Stimulated activated CD4-positive, alpha-beta T cell treated with anti-CD3 and anti-CD28 coated beads, Interleukin-4, amount 100 ng/mL, for 1 hour (primary cell): ENCODE results near the gene THBS3.

ENCODE experiments used
- DNase-seq: peaks from one replicate; pipeline ENCODE4 v3.0.0-alpha.2; 2020

Gene THBS3

DNA sequence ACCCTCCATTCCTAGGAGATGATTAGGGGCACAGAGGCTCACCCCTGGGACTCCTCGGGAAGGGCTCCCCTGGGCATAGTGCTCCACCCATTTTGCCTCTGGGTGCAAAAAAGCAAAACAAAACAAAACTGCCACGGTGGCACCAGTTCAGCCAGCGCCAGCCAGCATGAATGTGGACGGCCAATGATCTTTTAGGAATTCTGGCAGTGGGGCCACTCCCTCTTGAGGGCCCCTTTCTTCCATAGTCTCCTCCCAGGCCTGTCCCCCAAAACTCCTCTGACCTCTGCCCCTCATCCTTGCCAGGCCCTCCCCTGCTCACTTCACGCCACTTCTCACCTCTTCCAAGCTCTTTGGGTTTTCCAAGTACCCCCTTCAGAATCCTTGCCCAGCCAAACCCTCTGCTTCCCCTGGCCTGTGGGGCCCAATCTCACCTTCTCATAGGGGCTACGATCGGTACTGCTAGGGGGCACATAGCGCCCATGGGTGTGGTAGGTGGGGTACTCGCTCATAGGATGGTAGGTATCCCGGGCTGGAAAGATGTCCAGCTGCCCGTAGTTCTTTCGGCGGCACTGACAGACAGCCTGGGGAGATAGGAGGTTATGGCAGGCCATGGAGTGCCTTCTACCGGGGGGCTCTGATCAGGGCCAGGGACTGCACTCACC is 20.8 kb downstream of the THBS3 start:
- no peak for DNase-seq

DNA sequence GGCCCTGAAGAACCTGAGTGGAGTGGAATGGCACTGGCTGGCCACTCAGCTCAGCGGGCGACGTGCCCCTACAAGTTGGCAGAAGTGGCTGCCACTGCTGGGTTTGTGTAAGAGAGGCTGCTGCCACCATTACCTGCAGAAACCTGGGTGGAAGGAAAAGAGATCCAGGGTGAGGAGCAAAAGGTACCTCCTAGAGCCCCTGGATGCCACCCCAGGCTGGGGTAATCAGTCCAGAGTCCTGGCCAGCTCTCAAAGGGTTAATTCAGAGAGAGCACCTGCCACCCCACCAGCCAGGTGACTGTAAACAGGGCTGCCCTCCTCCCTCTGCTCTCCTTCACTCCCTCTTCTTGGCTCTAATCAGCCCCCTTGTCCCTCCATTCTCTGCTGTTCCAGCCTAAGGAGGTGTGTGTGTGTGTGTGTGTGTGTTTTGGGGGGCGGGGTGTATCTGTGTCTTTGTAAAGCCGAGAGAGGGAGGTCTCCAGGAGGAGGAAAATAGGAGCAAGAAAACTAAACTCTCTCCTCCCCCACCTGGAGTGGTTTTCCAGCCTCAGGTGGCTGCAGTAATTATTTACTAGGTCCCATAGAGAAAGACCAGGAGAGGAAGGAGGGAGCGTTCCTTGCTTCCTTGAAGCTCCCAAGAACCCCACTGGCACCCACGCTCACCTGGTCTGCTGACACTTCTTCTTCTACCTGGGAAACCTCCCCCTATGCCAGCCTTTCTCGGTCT is 21.5 kb downstream of the THBS3 start:
- no peak for DNase-seq

GRCh38 chr1:155185783-155186066 is 22.0 kb downstream of the THBS3 start:
- no peak for DNase-seq

DNA sequence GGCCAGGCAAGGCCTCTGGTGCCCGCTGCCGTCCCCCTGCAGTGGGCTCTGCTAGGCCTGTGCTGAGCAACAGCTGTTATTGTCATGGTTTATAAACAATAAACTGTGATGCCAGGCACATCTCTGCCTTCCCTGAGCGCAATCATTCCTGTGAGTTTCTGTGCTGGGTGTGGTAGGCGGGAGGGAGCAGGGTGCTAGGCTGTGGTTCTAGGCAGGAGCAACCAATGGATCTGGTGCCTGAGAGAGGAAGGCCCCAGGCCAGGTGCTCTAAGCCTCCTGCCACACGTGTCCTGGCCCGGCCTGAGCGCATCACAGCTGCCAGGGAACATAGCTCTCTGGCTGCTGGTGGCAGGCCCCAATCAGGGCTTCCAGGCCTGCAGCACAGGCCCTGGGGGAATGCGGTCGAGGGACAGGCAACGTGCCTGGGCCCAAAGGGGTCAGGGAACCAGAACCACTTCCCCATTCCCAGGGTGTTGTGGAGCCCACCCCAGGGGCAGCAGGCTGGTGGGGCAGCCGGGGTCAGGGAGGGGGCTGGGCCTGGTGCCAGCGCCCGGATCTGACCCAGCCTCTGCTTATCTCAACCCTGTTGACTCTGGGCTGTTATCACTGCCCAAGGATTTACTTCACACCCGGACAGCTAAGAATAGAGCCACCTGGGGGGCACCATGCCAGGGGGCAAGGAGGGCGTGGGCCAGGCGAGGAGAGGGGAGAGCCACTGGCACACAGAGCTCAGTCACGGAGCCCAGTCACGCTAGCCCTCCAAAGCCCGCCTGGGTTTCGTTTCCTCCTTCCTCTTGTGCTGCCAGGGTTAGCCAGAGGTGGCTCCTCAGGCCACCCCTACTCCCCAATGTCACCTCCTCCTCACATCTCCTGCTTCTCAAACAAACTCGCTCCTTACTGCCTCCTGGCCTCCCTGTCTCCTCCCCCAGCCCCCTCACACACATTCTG is 22.6 kb downstream of the THBS3 start:
- no peak for DNase-seq

DNA sequence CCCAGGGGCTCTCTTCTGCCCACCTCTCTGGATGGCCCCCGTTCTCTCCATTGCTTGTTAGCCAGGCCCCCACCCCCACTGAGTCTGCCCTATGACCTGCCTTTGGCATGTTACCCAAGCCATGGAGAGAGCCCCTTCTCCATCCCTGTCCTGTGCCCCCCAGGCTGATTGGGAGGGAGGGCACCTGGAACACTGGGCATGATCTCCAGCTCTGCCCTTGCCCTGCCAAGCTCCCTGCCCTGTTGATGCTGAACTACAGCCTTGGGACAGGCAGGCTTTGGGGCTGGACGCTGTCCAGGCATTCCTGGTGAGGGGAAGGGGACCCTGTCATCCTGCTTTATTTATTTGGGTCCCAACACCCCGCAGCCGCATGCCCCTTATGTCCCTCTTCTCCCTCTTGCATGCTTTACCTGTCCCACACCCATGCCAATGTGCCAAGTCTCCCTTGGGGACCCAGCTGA is 23.3 kb downstream of the THBS3 start:
- DNase-seq: no peak

- no peak for DNase-seq
Observed at GRCh38 chr1:155183775-155184221, 23.9 kb downstream of the THBS3 start.

DNA sequence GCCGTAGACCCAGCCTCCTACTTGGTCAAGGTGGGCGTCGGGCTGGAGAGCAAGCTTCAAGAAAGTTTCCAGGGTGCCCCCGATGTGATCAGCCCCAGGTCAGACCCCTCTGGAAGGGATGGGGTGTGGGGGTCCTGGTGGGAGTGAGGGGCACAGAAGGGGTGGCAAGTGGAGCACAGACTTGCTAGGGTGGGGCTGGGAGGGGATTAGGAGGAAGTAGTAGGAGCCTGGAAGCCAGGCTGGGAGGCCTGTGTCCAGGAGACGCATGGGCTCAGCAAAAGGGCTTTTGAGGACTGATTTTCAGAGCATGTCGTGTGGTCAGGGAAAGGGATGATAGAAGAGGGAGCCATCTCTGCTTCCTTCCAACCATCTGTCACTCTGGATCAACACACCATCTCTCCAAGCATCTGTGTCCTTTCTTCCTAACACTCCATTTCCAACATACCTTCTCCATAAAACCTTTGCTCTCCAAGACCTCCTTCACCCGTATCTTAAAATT is 25.6 kb downstream of the THBS3 start:
- DNase-seq: no peak

DNA sequence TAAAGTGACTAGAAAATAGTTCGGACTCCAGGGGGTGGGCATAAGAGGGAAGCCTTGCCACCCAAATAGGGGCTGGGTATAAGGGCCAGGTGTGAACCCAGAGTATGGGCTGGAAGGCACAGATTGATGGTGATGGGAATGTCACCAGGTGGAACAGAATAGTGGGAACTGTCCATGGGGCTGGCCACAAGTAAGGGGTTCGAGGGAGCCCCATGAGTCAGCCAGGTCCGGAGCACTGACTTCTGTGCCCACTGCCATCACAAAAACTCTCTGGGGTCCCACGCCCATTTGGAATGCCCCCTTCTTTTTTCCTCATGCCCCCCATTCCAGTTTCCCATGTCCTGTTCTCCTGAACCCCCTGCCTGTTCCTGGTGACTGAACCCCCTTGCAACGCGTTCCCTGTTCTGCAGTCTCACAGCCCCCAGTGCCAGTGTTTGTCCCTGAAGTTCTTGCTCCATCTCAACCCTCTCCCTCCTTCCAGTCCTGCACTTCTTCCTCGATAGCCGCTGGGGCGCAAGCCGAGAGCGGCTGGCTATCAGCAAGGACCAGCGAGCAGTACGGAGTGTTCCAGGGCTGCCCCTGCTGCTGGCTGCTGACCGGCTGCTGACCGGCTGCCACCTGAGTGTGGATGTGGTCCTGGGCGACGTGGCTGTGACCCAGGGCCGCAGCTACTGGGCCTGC is 26.2 kb downstream of the THBS3 start:
- DNase-seq: no peak

GRCh38 chr1:155179112-155180031 is 28.3 kb downstream of the THBS3 start:
- DNase-seq: no peak

DNA sequence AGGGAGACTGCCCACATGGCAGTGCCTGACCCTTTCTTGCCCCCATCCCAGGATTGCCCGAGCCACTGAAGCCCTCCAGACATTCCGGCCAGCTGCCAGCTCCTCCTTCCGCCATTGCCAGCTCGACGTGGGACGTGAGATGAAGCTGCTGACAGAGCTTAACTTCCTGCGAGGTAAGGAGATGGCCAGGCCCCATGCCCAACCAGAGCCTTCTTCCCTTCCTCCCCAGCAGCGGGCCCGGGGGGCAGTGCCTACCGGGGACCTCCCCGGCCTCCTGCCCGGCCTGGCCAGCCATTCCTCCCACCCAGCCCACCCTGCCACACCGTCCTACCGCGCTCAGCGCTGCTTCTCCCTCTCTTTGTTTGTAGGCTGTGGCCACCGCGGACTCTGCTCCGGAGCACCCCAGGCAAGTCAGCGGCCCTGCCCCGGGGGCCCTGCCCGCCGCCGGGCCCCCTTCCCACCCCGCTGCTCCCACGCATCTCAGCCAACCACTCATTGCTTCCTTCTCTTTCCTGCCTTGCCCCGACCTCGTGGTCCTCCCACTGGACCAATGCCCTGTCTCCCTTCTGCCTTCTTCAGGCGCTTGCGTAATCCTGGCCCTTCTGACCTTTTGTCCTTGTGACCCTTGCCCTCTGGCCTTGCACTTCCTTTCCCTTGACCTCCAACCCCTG is 29.1 kb downstream of the THBS3 start:
- DNase-seq: no peak

- no peak for DNase-seq
Observed at GRCh38 chr1:155177918-155178281, 29.8 kb downstream of the THBS3 start.

GRCh38 chr1:155177192-155177917 is 30.3 kb downstream of the THBS3 start:
- no peak for DNase-seq

- peak; percentile 86 for DNase-seq
Observed at GRCh38 chr1:155176544-155177071, 31.1 kb downstream of the THBS3 start.

DNA sequence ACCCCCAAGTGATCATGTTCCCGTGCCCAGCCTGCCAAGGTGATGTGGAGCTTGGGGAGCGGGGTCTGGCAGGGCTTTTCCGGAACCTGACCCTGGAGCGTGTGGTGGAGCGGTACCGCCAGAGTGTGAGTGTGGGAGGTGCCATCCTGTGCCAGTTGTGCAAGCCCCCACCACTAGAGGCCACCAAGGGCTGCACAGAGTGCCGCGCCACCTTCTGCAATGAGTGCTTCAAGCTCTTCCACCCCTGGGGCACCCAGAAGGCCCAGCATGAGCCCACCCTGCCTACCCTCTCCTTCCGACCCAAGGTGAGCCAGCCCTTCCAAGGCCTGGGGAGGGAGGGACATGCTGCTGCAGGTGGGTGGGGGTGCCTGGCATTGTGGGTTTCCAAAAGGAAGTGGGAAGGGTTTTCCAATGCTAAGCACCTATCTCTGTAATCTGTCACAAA is 31.7 kb downstream of the THBS3 start:
- no peak for DNase-seq

- no peak for DNase-seq
Observed at GRCh38 chr1:155175281-155175926, 32.3 kb downstream of the THBS3 start.

DNA sequence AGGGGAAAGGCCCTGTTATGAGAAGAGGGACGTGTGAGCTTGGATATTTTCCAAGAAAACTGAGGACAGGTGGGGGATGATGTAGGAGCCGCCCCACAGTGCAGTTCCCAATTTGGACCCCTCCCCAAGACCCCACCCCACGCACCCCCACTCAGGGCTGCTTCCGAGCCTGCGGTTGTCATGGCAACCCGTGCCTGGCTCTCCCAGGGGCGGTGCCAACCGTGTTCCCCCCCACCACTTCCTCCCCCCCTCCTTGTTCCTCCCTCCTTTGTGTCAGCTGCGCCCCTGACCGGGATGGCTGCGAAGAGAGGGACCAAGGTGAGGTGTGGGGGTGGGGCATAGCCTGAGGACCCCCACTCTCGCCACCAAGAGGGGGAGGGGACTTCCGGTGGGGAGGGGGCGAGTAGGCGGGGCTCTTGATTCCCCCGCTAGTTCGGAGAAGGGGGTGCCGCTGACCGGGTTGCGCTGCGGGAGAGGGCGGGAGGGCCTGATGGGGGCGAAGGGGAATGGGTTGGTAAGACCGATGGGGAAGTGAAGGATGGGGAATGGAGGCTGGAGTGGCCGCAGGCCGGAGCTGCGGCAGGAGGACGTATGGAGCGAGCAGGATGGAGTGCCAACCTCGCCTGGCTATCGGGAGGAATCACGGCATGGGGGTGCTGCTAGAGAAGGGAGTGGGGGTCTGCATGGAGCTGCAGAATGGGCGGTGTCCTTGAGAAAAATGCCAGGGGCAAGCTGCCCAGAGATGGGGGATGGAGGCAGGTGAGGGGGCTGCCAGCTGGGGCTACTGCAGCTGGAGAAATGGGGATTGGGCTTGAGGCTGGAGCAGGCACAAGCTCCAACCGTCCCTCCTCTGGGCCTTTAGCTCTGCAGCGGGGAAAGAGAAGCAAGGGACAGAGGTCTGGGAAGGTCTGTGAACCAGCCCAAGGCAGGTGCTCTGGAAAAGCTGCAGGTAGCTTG is 33.1 kb downstream of the THBS3 start:
- DNase-seq: peak; percentile 51

GRCh38 chr1:155173478-155174323 is 34.0 kb downstream of the THBS3 start, which contains the start of gene TRIM46:
TSS of gene TRIM46 (plus strand) at chr1:155173849. CDS start at chr1:155173967, 118 bp downstream.
- DNase-seq: peak; percentile 74
